Activated CD8-positive, alpha-beta memory T cell treated with anti-CD3 and anti-CD28 coated beads for 48 hours (primary cell): ENCODE results near the gene SLC1A5.
"Not testable (repeated sequence)": the region's sequence is repeated elsewhere in the genome, so short reads cannot be mapped to it uniquely, and the experiment has no call there.

Experiments
- DNase-seq, 3 experiments: peaks; one replicate each; pipeline ENCODE4 v3.0.0-alpha.2; 2020; ENCODE audit warnings: low read depth in 2 of 3, low spot score in 2 of 3

SLC1A5 gene

DNA sequence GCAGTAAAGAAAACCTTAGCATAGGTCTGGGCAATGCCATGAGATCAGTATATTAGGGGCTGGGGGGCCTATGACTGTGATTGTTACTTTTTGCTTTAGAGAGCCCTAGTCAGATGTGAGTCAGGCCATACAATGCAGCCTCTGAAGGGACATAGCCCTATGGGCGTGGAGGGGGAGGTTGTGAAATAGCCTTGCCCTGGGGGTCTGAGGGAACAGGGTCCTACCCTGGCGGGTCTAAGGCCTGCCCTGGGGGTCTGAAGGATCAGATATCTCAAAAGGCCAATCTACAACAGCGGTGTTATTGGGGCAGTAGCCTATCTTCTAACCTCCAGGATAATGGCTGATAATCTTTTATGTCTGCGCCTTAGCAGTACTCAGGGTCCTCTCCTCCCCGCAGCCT is 13.8 kb upstream of the SLC1A5 start:
- no peak for DNase-seq

DNA sequence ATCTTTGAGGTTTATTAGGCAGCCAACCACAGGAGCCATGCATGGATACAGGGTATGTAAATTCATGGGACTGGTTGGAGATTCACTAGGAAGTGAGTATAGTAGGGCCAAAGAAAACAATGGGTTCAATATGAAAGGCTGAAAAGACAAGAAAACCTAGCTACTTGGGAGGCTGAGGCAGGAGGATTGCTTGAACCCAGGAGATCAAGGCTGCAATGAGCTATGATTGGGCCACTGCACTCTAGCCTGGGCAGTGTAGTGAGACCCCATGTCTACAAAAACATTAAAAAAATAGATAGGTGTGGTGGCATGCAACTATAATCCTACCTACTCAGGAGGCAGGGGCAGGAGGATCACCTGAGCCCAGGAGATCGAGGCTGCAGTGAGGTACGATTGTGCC is 10.3 kb upstream of the SLC1A5 start:
- no peak for DNase-seq

DNA sequence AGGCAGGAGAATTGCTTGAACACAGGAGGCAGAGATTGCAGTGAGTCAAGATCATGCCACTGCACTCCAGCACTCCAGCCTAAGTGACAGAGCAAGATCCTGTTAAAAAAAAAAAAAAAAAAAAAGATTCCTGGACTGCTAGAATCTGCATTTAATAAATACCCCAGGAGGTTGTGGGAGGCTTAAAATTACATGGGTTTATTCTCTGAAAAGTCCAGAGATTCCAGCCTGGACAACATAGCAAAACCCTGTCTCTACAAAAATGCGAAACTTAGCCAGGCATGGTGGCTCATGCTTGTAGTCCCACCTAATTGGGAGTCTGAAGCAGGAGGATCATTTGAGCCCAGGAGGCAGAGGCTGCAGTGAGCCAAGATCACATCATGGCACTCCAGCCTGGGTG is 9.5 kb upstream of the SLC1A5 start:
- no peak for DNase-seq

DNA sequence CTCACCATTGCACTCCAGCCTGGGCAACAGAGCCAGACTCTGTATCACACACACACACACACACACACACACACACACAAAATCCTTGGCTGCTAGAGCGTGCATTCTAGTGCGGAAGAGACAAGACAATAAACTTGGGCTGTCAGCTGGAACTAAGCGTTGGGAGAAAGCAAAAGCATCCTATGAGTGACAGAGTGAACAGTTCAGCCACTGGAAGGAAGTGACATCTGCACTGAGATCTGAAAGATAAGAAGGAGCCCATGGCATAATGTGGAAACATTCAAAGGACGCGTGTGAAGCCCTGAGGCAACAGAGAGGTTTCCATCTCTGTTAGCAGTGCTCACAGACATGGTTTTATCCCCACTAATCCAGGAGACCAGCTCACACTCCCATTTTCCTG is 3.5 kb upstream of the SLC1A5 start:
- no peak for DNase-seq

DNA sequence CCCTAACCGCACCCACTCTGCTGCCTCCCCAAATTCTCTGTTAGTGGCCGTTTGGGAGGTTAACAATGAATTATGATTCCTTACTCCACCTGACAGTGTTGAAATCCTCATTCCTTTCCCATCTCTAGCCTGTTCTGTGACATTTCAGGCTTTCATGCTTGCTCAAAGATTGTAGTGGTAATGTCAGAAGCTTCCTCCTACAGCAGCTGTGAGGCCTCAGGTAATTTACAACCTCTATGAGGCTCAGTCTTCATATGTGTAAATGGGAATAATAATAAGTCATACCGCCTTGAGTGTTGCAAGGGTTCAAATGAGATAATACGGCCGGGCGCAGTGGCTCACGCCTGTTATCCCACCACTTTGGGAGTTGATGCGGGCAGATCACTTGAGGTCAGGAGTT is 977 bp upstream of the SLC1A5 start:
- DNase-seq = no peak

DNA sequence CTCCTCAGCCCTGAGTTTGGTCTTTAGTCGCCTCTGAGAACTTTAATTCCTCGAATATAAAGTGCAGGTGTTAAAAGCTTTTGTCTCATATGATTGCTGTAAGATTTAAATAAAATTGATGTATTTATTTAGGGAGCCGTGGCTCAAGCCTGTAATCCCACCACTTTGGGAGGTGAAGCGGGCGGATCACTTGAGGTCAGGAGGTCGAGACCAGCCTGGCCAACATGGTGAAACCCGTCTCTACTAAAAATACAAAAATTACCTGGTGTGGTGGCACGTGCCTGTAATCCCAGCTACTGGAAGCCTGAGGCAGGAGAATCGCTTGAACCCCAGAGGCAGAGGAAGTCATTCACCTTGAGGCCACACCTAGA is 559 bp upstream of the SLC1A5 start:
- DNase-seq = no peak

DNA sequence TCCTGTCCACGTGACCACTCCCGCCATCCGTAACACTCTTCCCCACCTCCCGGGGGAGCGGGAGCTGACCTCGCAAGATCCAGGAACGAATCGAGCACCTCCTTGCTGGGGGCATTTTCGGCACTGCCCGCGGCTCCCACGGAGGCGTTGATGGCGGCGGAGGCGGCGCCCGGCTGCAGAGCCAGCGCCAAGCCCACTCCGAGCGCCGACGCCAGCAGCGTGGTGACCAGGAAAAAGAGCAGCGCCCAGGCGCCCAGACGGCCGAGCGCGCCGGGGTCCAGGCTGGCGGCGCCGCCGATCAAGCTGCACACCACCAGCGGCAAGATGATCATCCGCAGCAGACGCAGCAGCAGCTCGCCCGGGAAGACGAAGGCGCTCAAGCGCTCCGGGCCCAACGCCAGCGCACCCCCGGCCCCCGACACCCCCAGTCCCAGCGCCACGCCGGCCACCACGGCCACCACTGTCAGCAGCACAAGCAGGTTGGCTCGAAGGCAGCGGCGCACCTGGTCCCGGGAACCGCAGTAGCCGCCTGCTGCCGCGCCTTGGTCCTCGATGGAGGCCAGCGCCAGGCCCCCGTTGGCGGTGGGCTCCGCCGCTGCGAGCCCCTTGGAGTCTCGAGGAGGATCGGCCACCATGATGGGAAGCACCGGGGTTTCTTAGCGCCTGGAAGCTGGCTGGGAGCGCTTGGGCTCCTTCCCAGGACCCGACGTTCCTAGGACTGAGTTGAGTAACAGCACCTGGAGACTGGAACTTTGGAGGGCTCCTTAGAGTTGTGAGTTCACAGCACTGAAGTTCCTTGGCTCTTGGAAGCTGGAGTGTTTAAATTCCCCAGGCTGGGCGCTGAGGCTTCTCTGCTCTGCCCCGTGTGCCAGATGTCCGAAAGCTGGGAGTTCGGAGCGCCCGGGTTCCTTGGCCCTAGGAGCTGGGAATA is 798 bp downstream of the SLC1A5 start:
- DNase-seq = no peak

DNA sequence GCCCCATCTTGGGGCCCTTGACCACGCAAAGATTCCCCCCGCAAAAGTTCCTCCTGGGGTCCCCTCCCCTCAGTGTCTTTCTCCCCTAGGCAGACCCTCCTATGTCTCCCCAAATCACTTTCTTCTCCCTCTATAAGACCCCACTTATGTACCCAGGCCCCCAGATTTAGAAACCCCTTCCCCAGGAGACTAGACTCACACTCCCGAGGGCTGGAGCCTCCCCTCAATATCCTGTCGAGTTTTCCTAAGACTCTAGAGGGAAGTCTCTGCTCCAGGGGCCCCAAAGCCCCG is 1.4 kb downstream of the SLC1A5 start:
- no peak for DNase-seq

DNA sequence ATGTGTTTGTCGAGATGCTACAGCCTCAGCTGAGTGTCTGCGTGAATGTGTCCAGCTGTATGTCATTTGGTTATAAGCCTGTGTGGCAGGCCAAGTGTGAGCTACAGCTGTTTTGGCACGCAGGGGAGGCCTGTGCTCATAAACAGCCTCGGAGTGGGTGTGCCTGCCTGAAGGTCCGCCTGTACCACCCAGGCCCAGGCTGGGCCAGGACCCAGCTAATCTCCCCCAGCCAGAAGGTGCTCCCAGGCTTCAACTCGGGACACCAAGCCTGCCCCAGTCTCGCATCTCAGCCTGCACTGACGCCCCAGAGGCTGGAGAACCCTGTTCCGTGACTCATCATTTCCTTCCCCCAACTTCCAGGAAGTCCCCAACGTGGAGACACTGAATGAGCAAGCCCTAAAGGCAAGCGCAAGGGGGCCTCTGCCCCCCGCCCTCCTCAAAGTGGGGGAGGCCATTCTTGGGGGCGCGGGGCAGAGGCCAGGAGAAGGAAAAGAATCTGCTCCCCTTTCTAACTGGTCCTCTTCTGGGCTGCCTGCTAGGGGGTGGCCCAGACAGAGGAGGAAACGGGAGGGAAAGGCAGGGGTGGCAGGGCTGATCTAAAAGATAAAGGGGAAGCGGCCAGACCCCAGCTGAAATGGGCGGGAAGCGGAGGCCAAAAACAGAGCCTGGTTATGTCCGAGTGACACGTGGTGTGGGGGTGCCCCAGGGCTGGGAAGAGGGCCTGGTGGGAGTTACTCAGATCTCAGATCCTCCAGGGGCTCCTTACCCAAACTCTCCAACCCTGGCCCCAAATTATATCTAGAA is 2.0 kb downstream of the SLC1A5 start:
- peak; percentile 59 to 74 (median 73) for DNase-seq

DNA sequence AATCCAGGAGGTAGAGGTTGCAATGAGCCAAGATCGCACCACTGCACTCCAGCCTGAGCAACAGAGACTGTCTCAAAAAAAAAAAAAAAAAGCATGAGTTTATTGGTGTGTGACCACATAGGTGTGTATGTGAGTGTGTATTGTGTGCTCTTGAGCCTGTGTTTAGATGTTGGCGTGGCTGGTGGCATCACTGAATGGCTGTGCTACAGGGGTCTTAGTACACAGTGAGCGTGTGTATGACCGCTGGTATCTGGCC is 2.5 kb downstream of the SLC1A5 start:
- DNase-seq = no peak

DNA sequence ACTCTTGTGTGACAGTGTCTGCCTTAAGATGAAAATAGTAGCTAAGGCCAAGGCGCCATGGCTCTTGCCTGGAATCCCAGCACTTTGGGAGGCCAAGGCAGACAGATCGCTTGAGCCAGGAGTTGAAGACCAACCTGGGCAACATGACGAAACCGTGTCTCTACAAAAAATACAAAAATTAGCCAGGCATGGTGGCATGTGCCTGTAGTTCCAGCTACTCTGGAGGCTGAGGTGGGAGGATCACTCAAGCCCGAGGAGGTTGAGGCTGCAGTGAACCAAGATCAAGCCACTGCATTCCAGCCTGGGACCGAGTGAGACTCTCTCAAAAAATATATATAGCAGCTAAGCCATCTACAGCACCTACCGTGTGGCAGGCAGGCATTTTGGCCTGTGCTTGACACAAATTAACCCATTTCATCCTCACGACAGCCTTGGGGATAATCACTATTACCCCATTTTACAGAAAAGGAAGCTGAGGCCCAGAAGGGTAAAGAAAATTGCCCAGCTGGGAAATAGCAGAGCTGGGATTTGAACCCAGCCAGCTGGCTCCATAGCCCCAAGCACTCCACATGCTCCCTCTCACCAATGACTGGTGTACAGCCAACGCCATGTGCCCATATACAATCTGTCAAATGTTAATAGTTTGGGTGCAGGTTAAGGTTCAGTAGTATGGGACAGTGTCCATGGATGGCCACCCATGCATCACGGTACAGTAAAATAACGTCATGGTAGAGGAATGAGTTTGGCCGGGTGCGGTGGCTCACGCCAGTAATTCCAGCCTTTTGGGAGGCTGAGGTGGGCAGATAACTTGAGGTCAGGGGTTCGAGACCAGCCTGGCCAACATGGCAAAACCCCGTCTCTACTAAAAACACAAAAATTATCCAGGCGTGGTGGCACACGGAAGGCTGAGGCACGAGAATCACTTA is 3.1 kb downstream of the SLC1A5 start:
- DNase-seq = no peak

DNA sequence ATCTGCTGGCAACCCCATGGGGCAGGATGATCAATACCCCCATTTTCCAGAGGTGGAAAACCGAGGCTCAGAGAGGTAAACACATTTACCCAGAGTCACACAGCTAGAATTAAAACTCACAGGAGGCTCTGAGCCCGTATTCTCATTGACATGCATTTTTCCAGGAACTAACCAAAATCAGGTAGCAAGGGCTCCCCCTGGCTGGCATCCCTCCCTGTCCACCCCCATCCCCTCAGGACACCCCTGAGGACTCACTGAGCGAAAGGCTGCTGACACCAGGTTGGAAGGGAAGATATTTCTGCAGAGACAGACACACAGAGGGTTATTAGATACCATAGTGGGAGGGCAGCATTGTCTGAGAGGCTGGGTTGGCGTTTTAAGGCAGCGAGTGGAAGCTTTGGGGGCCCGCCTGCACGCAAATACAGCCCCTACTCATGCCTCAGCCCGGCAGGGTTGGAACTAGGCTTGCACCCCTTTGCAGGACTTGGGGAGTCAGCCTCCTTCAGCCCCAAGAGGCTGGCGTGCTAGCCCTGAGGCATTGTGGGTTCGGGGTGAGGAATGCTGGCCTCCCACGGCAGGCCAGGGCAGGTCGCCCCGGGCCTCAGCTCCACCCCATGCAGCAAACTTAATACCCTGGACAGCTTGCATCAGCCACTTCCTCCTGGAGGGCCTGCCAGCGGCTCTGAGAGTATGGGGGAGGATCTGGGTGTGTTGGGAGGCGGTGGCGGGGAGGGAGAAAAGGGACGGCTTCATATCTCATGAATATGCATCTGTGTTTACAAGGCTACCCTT is 3.9 kb downstream of the SLC1A5 start:
- peak; percentile 35 to 49 (median 40) for DNase-seq

DNA sequence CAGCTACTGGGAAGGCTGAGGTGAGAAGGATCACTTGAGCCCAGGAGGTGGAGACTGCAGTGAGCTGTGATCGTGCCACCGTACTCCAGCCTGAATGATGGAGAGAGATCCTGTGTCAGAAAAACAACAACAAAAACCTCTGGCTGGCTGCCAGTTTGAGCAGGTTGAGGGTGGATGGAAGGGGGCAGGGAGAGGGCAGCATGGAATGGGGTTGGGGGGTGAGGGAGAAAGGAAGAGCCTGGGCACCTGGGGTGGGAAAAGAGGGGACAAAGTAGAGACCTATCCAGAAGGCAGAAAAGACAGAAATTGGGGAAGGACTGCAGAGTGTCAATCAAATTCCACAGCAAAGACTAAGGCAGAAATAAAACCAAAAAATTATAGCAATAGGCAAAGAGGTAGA is 4.7 kb downstream of the SLC1A5 start:
- no peak for DNase-seq

DNA sequence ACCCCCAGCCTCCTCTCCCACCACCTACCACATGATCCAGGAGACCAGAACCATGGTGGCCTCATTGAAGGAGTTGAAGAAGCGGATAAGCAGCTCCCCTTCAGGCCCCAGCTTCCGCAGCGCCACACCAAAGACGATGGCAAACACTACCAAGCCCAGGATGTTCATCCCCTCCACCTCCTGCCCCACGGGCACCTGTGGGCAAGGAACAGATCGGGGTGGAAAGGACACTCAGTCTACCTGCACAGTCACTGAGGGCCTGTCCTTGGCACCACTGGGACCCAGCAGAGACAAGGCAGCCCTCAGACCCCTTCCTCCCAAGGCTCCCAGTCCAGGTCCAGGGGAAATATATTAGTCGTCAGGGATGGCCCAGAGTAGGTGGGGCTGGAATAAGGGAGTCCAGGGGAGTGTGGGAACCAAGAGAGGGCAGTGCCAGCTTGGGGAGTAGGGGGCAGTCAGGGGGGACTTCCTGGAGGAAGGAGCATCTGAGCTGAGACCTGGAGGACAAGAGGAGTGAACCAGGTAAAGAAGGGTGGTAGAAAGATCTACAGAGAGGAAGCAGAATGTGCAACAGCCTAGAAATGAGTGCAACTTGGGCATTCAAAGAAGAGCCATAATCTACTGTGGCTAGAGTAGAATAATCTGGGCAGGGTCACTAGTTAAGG is 5.9 kb downstream of the SLC1A5 start:
- no peak for DNase-seq

DNA sequence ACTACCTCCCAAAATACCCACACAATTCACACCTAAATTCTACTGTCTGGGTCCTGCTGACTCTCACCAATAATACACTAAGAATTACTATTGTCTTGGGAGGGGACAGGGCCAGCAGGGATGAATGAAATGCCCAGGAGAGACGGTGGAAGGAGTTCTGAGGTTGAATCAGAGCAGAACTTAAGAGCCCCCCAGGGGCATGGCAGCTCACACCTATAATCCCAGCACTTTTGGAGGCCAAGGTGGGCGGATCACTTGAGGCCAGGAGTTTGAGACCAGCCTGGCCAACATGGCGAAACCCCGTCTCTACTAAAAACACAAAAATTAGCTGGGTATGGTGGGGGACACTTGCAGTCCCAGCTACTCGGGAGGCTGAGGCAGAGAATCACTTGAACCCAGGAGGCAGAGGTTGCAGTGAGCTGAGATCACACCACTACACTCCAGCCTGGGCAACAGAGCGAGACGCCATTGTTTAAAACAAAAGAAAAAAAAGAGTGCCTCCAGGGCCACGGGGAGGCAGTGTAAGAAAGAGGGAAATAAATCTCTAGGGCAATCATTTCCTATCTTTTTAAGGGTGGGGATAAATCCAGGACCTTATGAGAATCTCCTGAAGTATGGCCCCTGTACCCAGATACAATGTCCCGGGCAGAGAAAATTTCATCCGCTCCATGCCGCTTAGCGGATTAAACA is 10.3 kb downstream of the SLC1A5 start:
- DNase-seq = not testable (repeated sequence)

DNA sequence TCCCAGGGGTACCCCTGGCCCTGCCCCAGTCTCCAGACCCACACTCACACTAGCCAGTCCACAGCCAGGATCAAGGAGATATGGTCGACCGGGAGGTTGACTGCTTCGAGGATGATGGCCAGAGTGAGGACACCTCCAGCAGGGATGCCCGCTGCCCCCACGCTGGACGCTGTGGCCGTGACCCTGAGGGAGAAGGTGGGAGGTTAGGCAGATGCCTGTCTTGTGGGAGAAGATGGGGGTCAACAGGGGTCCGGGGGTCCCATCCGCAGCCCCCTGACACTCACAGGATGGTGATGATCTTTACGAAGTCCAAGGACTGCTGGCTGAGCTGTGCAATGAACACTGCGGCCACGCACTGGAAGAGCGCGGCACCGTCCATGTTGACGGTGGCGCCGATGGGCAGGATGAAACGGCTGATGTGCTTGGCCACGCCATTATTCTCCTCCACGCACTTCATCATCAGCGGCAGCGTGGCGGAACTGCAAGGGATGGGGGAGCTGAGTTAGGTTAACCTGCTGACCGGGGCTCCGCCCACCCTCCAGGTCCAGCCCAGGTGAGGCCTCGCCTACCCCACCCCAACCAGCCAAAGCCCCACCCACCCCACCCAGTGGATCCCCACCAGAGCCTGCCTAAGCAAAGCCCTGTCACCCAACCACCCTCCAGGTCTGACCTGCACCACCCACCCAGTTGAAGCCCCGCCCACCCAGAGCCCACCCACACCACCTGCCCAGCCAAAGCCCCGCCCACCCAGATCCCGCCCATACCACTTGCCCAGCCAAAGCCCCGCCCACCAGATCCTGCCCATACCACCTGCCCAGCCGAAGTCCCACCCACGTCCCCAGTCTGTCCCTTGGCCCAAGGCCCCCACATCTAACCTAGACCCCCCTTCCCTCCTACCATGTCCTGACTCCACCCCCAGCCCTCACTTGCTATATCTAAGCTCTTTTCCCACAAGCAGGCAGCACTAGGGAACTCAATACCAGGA is 11.2 kb downstream of the SLC1A5 start:
- no peak for DNase-seq

DNA sequence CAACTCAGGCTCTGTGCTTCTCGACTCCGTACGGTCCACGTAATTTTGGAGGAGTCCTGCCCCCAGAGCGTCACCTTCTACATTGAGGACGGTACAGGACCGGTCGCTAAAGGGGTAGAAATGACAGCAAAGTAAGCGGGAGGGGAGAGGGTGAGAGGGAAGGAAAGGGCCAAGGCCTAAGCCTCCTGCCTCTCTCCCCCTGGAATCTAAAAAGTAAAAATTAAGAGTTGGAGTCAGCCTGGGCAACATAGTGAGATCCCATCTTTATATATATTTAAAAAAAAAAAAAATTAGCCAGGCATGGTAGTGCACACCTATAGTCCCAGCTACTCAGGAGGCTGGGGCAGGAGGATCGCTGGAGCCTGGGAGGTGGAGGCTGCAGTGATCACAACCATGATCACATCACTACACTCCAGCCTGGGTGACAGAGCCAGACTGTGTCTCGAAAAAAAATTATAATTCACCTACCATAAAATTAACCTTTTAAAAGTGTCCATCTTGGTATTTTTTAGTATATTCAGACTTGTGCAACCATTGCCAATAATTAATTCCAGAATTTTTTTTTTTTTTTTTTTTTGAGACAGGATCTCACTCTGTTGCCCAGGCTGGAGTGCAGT is 12.6 kb downstream of the SLC1A5 start:
- no peak for DNase-seq

DNA sequence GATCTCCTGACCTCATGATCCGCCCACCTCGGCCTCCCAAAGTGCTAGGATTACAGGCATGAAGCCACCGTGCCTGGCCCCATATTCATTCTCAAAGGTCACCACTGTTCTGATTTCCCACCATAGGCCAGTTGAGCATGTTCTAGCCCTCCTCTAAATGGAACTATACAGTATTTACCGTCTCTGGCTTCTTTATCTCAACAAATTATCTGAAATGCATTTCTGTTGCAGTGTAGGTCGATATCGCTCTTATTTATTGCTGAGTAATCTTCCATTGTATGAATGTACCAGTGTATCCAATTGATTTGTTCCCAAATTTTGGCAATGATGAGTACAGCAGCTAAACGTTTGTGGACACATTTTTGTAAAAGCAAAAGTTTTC is 15.4 kb downstream of the SLC1A5 start:
- DNase-seq = no peak
